GM19455 (cell line): ENCODE data around the gene IQSEC1.

Experiments used
- ATAC-seq: cut with Tn5 transposase; IDR thresholded peaks from one replicate; pipeline ENCODE4 v1.9.1; 2021; ENCODE audit not compliant: unreplicated experiment

IQSEC1 gene

GRCh38 chr3:13085846-13086179 is 12.6 kb upstream of the IQSEC1 start:
- no peak for ATAC-seq

DNA sequence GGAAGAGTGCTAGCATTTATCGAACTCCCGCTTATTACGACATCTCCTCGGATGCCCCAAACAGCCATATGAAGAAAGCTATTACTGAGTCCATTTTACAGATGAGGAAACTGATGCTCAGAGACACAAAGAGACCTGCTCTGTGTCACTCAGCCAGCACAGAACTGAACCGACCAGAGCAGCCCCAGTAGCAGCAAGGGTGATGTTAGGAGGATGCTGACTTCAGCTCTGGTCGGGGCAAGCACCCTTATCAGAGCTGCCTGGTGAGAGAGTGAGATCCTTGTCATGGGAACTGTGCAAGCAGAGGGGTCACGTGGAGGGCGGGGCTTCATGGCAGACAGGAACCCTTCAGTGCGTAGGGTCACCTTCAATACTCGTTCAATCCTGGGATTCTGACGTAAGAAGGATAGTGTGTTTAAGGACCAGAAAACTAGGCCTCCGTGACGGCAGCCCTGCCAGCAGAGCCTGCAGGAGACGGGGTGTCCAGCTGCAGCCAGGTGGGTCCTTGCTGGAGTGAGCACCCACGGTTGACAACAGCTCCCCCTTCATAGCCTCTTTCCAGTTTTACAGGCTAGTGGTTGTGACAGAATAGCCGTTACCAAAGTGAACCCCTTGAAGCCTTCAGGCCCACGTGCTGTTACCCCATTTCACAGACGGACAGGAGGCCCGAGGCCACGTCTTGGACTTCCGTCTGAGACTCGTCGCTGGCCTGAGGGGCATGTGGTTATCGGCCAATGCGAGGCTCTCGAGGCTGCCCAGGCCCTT is 12.0 kb upstream of the IQSEC1 start:
- no peak for ATAC-seq

DNA sequence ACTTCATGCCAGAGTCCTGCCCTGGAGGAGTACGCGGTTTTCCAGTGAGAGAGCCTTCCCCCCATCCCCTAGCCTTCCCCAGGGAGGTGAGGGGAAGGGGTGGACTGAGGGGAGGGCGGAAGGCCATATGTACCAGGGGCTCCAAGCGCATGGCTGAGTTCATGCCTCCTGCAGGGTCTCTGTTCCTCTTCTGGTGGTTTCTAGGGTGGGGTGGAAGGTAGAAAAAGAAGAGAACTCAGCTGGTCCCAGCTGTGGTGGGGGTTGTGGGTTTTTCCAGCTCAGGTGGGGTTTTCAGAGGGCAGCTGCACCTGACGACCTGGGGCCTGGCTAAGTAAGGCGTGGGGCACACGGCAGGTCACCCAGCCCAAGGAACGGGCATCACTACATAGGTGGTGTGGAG is 10.7 kb upstream of the IQSEC1 start:
- ATAC-seq = peak; percentile 51

DNA sequence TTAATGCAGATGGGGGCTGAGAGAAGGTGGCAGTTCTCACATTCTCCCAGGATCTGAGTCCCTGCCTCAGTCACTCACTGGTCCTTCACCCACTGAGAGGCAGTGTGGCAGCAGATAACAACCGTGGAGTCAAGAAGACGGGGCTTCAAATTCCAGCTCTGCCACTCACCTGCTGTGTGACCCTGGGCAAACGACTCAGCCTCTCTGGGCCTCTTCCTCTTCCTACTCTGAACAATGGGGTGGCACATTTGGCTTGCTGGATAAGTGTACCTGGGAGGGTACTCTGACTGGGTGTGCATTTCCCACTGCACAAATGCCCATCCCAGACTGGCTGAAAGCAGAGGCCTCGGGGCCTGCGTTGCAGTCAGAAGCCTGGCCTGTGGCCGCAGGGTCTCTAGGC is 10.0 kb upstream of the IQSEC1 start:
- no peak for ATAC-seq

- no peak for ATAC-seq
Observed at GRCh38 chr3:13082677-13083076, 9.4 kb upstream of the IQSEC1 start.

DNA sequence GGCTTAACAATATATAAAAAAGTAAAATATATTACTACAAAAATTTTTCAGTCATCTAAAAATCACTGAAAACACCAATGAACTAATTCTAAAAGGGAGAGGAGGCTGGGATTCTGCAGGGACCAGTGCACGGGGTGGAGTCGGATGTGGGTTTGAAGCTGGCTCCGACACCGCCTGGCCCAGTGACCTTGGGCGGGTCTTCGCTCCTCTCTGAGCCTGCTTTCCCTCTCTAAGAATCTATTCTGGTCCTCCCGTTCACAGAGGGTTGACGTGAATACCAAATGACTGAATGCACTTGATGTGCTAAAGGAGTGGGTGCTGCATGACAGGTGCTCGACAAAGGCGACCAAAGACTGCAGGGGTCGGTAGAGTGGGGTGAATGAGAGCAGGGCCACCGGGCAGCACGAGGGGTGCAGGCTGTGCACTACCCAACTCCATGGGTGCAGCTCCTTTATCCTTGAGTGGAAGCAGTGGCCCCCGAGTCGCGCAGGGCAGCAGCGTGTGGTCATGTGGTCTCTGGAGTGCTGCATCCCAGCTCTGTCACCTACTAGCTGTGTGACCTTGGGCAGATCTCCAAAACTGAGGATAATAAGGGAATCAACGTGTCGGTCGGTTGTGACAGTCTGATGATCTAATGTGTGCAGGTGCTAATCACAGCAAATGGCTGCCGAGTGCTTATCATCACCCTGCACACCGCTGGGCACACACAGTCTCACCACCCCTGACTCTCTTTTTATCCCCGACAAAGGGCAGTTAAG is 8.6 kb upstream of the IQSEC1 start:
- no peak for ATAC-seq

GRCh38 chr3:13080591-13080990 is 7.4 kb upstream of the IQSEC1 start:
- no peak for ATAC-seq

- ATAC-seq = no peak
Observed at GRCh38 chr3:13080026-13080425, 6.8 kb upstream of the IQSEC1 start.

GRCh38 chr3:13079510-13079909 is 6.3 kb upstream of the IQSEC1 start:
- no peak for ATAC-seq

DNA sequence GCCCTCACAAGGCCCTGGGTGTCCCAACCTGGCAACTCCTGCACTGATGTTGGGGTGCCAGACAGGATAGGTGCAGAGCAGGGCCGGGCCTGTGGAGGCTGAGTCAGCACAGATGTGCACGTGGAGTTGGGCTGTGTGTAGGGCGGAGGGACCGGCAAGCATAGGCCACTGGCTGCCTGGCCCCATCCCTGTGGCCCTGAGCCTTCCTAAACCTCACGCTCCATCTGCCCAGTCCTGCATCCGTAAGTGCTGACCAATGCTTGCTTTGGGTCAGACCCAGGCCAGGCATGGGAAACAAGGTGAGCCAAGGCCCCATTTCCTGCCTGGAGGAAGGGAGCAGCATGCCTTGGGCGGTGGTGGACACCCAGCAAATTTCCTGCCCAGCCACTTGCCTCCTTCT is 5.8 kb upstream of the IQSEC1 start:
- no peak for ATAC-seq

DNA sequence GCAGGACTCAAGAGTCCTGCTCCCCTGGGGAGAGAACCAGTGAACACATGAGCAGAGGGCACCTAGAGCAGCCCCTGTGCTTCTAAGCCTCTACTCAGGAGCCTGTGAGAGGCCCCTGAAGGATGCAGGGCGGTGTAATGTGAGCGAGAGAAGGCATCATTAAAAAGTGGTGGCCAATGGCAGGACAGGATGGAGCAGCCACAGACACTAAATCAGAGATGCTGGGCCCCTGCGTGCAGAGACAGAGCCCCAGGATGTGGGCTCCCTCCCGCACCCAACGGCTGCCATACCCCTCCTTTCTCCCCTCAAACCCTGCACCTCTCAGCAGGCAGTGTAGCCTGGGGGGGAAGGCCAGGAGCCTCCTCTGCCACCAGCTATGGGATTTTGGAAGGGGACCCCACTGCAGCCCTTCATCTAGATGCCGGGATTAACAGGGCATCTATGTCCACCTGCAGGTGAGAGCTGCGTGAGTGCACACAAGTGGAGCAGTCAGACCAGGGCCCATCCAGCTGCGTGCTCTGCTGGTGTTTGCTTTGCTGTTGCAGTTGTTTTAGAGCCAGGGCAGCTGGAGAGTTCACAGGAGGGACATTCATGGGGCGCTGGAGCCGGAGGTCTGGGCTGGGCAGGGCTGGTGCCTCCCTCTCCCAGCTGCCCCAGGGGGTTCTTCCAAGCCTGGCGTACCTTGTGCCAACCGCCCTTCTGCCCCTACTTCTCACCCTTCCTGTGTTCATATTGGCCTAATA is 5.1 kb upstream of the IQSEC1 start:
- ATAC-seq = no peak

DNA sequence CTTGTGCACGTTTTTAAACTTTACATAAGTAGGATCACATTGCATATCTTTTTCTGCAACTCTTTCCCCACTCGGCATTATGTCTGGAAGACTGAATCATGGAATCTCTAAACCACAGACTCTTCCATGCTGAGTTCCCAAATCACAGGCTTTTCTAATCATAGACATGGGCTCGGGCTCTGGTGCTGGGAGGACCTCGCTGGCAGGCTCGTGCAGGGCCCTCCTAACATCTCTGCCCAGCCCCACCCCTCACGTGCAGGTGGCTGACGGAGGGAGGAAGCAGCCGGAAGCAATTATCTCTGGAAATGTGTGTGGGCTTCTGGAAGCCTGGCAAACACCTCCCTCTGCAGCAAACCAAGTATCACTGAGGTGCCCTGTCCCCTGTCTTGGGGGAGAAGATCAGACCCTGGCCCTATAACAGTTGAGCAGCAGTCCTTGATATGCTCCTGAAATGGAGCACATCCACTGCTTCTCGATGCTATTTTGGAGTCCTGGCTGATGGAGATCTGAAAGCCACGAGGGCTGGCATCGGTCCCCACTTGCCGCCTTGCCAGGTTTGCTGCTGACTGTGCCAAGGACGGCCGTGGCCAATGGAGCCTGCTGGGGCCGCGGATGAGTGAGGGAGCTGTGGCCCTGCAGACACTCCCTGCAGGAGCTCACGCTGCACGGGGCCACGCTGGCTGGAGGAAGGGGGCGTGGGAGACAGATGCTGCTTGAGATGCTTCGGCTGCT is 4.4 kb upstream of the IQSEC1 start:
- ATAC-seq = no peak

- no peak for ATAC-seq
Observed at GRCh38 chr3:13075986-13076654, 2.9 kb upstream of the IQSEC1 start.

DNA sequence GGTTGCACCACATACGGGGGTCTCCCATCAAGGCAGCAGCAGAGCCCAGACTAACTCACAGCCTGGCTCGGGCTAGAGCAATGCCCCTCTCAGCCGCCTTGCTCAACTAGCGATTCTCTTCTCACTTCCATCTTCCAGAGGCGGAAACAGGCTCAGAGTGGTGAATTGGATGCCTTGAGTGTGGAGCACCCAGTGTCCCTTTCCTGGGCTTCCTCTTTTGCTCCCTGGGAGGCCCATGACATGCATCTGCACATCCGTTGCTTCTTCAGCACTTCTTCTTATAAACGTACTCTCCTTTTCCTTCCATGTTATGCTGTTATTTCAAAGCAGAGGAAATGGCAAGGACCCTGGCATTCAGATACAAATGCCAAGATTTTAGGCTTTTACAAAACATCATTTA is 2.1 kb upstream of the IQSEC1 start:
- no peak for ATAC-seq

DNA sequence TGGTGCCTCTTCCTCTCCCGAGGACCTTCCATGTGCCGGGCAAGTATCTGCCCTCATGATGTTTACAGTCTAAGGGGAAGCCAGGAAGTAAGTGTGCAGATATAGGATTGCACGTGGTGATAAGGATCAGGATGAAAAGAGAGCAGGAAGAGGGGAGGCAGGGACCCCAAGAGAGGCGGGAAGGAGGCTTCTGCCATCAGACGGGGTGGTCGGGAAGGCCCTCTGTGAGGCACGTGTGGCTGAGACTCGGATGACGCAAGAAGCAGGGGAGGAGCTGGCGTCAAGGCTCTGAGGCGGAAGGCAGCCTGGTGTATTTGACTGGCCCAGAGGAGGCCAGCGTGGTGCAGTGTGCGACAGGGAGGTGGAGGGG is 762 bp upstream of the IQSEC1 start:
- no peak for ATAC-seq

DNA sequence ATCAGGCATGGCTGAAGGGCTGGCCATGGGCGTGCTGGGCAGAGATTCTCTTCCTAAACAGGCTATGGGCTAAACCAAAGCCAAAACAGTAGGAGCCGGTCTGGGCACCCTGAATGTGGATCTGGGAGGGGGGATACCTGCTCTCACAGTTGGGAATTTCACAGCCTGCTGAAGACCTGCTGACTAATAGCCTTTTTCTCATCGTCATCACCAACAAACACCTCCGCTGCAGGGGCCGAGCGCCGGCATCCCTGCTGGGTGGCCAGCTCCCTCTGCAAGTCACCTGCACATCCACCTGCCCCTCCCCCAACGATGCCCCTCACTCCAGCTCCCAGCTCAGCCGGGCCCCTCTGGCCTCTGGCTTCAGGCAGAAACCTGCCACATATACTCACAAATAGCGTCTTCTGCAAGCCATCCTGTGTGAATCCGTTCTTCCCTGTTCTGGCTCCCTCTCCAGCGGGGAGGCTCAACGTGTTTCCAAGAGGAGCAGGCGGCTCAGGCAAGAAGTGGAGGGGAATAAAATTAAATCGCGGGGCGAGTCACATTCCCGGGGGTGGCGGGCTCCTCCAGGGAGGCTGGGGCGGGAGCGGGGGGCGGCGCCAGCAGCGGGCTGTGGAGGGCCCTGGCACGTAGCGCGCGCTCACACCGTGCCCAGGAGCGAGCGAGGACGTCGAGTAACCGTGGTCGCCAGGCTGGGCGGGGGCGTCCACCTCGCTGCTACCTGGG is 466 bp downstream of the IQSEC1 start:
- ATAC-seq = peak; percentile 51

- peak; percentile 44 for ATAC-seq
Observed at GRCh38 chr3:13072239-13072599, 1.0 kb downstream of the IQSEC1 start.

- ATAC-seq = no peak
Observed at GRCh38 chr3:13071695-13072094, 1.5 kb downstream of the IQSEC1 start.

- ATAC-seq = no peak
Observed at GRCh38 chr3:13070391-13071070, 2.7 kb downstream of the IQSEC1 start.

DNA sequence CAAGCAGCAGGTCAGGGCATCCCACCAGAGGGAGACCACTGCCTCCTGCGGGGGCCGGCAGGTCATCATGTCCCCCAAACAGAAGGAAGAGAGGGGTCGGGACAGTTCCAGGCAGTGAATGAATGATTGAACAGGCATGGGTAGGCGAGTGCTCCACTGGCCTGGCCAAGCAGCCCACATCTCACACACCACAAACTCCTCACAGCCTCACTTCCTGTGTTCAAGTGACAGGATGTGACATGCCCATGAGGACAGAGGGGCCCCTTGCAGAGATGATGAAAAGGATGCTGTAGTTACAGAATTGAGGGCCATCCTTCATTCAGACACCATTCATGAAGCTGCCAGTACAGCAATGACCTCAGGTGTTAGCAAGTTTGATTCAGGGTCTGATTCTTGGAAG is 3.7 kb downstream of the IQSEC1 start:
- peak; percentile 52 for ATAC-seq
